Karpas-422 (cell line): Measurements from ENCODE around the gene DNAJB11. TPM values are rescaled to one million over a fixed set of nuclear protein-coding genes. Genes with fewer than 3 reads are reported as not detected.
A peak's percentile ranks its signal among the peaks of the same experiment; 100 is the strongest.

Experiments
- DNase-seq: peaks from one replicate; pipeline ENCODE4 v3.0.0-alpha.2; 2015
- H2AFZ ChIP-seq: fragments of 200-600 bp; sonication (generic); 2 replicates; pipeline ENCODE4 v1.6.1; 2014; ENCODE audit warnings: antibody characterized with exemption, low read length, mixed read lengths
- H3K27ac ChIP-seq: fragments of 200-600 bp; sonication (generic); 2 replicates; pipeline ENCODE4 v1.5.1; 2014; ENCODE audit warnings: mild to moderate bottlenecking, low read length, moderate library complexity
- H3K27me3 ChIP-seq: fragments of 200-600 bp; sonication (generic); 2 replicates; pipeline ENCODE4 v1.6.1; 2014; ENCODE audit warnings: low read length, mixed read lengths
- H3K36me3 ChIP-seq: fragments of 200-600 bp; sonication (generic); 2 replicates; pipeline ENCODE4 v1.6.1; 2014; ENCODE audit warnings: low read length, mixed read lengths; ENCODE audit not compliant: insufficient read depth
- H3K4me1 ChIP-seq: fragments of 200-600 bp; sonication (generic); 2 replicates; pipeline ENCODE4 v1.6.1; 2014; ENCODE audit warnings: mild to moderate bottlenecking, low read length, mixed read lengths
- H3K4me2 ChIP-seq: fragments of 200-600 bp; sonication (generic); 2 replicates; pipeline ENCODE4 v1.6.1; 2014; ENCODE audit warnings: low read length, low read depth, mild to moderate bottlenecking; ENCODE audit not compliant: poor library complexity, severe bottlenecking
- H3K4me3 ChIP-seq: fragments of 200-600 bp; sonication (generic); 2 replicates; pipeline ENCODE4 v1.5.1; 2014; ENCODE audit warnings: mild to moderate bottlenecking, antibody characterized with exemption, low read length, mixed read lengths
- H3K79me2 ChIP-seq: fragments of 200-600 bp; sonication (generic); 2 replicates; pipeline ENCODE4 v1.6.1; 2014; ENCODE audit warnings: mild to moderate bottlenecking, low read length, mixed read lengths
- H3K9ac ChIP-seq: fragments of 200-600 bp; sonication (generic); 2 replicates; pipeline ENCODE4 v1.6.0; 2014; ENCODE audit warnings: low read length
- H3K9me2 ChIP-seq: fragments of 200-600 bp; sonication (generic), shearing (Covaris generic); replicated peaks from 2 replicates; pipeline ENCODE4 v1.6.0; 2014; ENCODE audit warnings: mild to moderate bottlenecking, low read length, moderate library complexity; ENCODE audit not compliant: insufficient read depth
- H3K9me3 ChIP-seq: fragments of 300-700, 200-600 bp; sonication (generic); 2 replicates; pipeline ENCODE4 v1.6.1; 2014; ENCODE audit warnings: low read length, mixed read lengths
- H4K20me1 ChIP-seq: fragments of 200-600 bp; sonication (generic); 2 replicates; pipeline ENCODE4 v1.6.1; 2014; ENCODE audit warnings: mild to moderate bottlenecking, antibody characterized with exemption, low read length, low read depth; ENCODE audit not compliant: insufficient read depth
- total RNA-seq: library from RNA; depleted of rRNA; stranded (reverse); fragments of >200 nt; shearing (Covaris generic); gene quantifications from 2 replicates; pipeline ENCODE4 v1.2.3, GENCODE V29; 2014; ENCODE audit warnings: low replicate concordance

DNAJB11 gene
- total RNA-seq, 1 experiment from 2014 or later: 103 TPM

DNA sequence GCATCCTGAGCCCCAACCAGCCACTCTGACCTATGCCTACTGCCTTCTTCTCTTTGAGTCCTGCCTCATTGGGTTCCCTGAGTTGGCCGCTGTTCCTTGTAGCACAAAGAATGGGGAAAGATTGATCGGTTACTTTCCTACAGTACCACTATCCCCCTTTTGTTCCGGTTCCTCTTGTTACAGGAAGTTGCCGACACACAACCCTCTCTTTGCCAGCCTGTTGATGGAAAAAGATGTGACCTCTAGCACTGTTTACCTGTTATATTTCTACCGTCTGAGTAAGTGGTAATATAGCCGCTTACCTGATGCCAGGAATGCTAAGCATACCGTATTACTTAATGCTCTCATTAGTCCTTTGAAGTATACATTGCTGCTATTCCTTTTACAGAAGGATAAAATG is 32.6 kb downstream of the DNAJB11 start:
- no peak for DNase-seq
- Histone ChIP-seq H3K9ac (no peak overlapping the region), H3K79me2 (no peaks in the 10 kb centered on the region), H3K36me3 (no peaks in the 10 kb centered on the region), H3K27me3 (no peaks in the 10 kb centered on the region), H3K27ac (no peak overlapping the region), H2AFZ (no peak overlapping the region), H3K4me3 (no peak overlapping the region), H3K4me2 (no peak overlapping the region), H3K9me3 (no peaks in the 10 kb centered on the region), H4K20me1 (no peaks in the 10 kb centered on the region), H3K9me2 (no peaks in the 10 kb centered on the region), H3K4me1 (no peaks in the 10 kb centered on the region)

DNA sequence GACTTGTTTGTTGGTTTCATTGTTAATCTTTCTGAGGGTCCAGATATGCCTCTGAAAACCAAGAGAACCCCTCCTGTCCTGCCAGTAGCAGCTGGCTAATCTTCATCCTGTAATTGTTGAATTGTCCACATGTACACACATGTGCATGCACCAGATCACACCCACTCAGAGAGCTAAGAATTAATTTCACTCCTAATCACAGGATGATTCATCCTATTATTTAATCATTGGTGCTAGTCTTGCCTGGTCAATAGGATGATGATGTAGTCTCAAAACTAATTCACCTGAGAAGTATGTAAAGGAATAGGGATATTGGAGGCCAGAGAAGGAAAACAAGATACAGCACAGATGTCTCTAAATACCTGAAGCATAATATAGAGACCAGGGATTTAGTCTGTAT is 34.6 kb downstream of the DNAJB11 start:
- no peak overlapping the region for H3K27ac ChIP-seq
- no peak overlapping the region for H3K4me3 ChIP-seq
- H3K9ac ChIP-seq: no peak overlapping the region
- no peak overlapping the region for H3K4me2 ChIP-seq
- no peak overlapping the region for H2AFZ ChIP-seq
- H3K79me2 ChIP-seq: no peaks in the 10 kb centered on the region
- no peaks in the 10 kb centered on the region for H3K27me3 ChIP-seq
- no peaks in the 10 kb centered on the region for H3K36me3 ChIP-seq
- no peak for DNase-seq
- H3K9me2 ChIP-seq: no peaks in the 10 kb centered on the region
- H4K20me1 ChIP-seq: no peaks in the 10 kb centered on the region
- H3K4me1 ChIP-seq: no peaks in the 10 kb centered on the region
- H3K9me3 ChIP-seq: no peaks in the 10 kb centered on the region

DNA sequence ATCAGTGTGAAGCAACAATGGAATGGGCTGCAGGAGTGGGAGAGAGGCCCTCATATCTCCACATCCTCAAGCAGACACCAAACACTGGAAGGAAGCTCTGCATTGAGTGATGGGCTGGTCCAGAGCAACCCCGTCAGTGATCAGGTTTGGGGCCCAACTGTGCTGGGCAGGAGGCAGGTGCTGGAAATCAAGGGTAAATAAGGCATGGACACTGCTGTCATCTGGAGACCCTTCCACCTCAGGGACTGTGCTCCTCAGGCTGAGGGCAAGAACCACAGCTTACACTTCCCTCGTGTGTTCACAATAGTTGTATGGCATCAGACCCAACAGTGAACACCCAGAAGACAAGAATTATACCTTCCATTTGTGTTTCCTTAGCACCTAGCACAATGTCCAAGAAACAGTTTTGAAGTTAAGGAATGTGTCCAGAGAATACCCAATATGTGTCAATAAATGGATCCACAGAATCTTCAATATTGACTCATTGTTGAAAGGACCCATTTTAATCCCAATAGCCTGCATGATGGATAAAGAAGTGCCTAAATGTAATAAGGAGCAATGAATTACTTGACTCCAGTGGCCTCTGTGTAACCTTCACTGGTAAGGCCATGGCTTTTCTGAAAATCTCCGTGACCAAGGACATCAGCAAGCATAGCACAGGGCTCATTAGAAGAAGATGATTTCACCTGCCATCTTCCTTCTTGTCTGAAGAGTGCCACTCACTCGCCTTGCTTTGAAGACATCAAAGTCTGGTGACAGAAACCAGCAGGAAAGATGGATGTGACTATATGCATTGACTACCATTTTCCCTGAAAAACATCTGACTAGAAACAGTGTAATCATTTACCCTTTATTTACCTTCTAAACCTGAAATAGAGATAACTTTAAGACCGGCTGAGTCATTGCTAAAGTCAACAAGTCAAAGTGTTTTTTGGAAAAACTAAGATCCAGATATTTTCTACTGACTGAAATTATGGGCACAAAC is 35.3 kb downstream of the DNAJB11 start:
- H3K9me2 ChIP-seq: no peaks in the 10 kb centered on the region
- no peaks in the 10 kb centered on the region for H3K27me3 ChIP-seq
- H3K27ac ChIP-seq: no peak overlapping the region
- H4K20me1 ChIP-seq: no peaks in the 10 kb centered on the region
- H3K4me2 ChIP-seq: no peak overlapping the region
- DNase-seq: no peak
- H3K9ac ChIP-seq: no peak overlapping the region
- H3K36me3 ChIP-seq: no peaks in the 10 kb centered on the region
- no peaks in the 10 kb centered on the region for H3K9me3 ChIP-seq
- H3K79me2 ChIP-seq: no peaks in the 10 kb centered on the region
- H3K4me1 ChIP-seq: no peaks in the 10 kb centered on the region
- H2AFZ ChIP-seq: no peak overlapping the region
- no peak overlapping the region for H3K4me3 ChIP-seq

DNA sequence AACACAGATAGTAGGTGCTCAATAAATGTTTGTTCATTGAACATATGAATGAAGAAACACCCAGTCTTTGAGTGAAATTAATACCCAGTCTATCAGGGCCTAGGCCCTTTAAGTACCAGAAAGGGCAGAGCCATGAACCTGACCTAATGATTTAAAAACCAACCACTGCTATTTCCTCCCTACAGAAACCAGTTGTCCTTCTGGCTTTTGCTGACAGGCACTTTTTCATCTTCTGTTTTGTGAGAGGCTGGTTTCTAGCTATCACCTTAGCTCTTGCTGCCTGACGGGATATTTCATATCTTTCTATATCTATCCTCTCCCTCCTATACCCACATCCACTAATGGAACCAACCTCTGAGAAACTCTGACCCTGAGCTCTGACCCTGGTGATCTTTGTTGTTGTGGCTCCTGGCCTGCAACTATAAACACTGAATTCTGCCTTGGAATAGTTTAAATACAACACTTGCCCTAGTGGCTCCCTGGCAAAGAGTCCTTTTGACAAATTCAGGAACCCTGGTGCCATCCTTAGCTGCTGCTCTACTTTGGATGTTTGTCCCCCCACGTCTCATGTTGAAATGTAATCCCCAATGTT is 38.2 kb downstream of the DNAJB11 start:
- H3K9ac ChIP-seq: no peak overlapping the region
- no peak overlapping the region for H3K27ac ChIP-seq
- no peaks in the 10 kb centered on the region for H3K9me3 ChIP-seq
- no peaks in the 10 kb centered on the region for H3K36me3 ChIP-seq
- H3K9me2 ChIP-seq: no peaks in the 10 kb centered on the region
- no peak overlapping the region for H2AFZ ChIP-seq
- H4K20me1 ChIP-seq: no peaks in the 10 kb centered on the region
- no peak for DNase-seq
- H3K4me3 ChIP-seq: no peak overlapping the region
- no peaks in the 10 kb centered on the region for H3K27me3 ChIP-seq
- H3K79me2 ChIP-seq: no peaks in the 10 kb centered on the region
- no peak overlapping the region for H3K4me2 ChIP-seq
- no peaks in the 10 kb centered on the region for H3K4me1 ChIP-seq

DNA sequence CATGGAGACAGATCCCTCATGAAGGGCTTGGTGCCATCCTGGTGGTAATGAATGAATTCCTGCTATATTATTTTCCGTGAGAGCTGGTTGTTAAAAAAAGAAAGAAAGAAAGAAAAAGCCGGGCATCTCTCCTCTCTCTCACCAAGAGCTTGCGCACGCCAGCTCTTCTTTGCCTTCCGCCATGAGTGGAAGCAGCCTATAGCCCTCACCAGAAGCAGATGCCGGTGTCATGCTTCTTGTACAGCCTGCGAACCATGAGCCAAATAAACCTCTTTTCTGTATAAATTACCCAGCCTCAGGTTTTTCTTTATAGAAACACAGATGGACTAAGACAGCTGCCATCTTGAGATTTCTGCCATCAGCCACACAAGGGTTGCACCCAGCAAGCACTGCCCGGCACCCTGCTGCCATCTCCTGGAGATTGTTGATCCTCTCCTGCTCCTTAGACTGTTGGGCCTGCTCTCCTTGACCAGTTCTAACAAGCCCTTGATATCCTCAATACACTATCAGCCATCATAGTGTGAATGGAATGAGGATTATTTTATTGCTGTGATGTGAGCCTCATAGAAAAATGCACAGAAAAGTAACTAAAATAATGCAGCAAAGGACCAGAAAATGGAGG is 38.8 kb downstream of the DNAJB11 start:
- DNase-seq: peak; percentile 84
- H3K36me3 ChIP-seq: no peaks in the 10 kb centered on the region
- H3K4me2 ChIP-seq: no peak overlapping the region
- H3K9me2 ChIP-seq: no peaks in the 10 kb centered on the region
- no peaks in the 10 kb centered on the region for H3K79me2 ChIP-seq
- H4K20me1 ChIP-seq: no peaks in the 10 kb centered on the region
- no peaks in the 10 kb centered on the region for H3K9me3 ChIP-seq
- H2AFZ ChIP-seq: no peak overlapping the region
- no peak overlapping the region for H3K4me3 ChIP-seq
- H3K27ac ChIP-seq: no peak overlapping the region
- peaks cover 3% of the 10 kb centered on the region for H3K4me1 ChIP-seq
- no peak overlapping the region for H3K9ac ChIP-seq
- no peaks in the 10 kb centered on the region for H3K27me3 ChIP-seq

DNA sequence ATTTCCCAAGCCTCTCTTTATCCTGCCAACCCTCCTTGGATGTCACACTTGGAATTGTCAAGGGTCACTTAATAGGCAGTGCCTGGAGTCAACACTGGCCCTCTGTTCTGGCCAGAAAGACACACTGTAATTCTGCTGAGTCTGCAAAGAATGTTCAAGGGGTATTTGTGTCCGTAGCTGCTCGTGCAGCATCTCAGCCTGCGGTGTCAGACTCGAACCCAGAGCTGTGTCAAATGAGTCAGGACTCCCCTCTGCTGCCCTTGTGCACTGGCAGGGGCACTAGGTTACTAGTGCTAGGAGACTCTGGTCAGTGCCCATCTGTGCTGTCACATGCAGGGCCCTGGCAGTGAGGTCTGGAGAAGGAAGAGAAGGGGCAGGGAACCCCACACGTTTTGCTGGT is 41.5 kb downstream of the DNAJB11 start:
- Histone ChIP-seq H3K9me3 (no peaks in the 10 kb centered on the region), H3K27ac (no peak overlapping the region), H3K4me2 (no peak overlapping the region), H3K27me3 (no peaks in the 10 kb centered on the region), H2AFZ (no peak overlapping the region), H3K9me2 (no peaks in the 10 kb centered on the region), H3K9ac (no peak overlapping the region), H3K4me1 (peaks cover 10% of the 10 kb centered on the region), H3K79me2 (no peaks in the 10 kb centered on the region), H3K4me3 (no peak overlapping the region), H3K36me3 (no peaks in the 10 kb centered on the region), H4K20me1 (no peaks in the 10 kb centered on the region)
- no peak for DNase-seq

DNA sequence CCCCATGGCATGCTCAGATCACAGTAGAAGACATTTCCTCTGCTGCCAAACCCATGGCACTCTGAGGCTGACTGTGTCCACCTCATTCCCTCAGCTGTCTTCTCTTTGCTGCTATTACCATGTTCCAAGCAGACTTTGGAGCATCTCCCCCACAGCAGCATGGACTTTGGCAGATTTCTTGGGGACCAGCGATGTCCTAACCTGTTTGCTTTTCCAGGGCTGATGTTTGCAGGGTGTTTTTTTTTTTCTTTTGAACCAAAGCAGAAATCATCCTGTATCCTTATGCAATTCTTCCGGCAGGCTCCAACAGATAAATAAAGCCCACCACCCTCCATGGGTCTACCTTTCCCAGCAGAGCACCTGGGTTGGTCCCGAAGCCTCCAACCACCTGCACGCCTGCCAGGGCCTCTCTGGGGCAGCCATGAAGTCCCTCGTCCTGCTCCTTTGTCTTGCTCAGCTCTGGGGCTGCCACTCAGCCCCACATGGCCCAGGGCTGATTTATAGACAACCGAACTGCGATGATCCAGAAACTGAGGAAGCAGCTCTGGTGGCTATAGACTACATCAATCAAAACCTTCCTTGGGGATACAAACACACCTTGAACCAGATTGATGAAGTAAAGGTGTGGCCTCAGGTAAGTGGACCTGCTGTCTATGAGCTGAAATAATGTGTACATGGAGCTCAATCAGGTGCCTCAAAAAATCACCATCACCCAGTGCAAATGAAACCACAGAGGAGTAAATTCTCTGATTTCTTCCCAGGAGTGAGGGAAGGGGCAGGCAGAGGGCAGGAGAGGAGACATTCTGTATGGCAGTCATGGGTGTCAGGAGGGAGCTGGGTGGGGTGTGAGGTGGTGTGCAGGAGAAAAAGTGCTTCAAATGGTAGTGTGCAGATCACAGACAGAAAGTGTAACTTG is 42.5 kb downstream of the DNAJB11 start, which contains the start of gene AHSG:
Gene AHSG (plus strand): TSS at position 340 of the 916 bp plus-strand sequence. CDS start 82 bp downstream, at position 422.
- no peaks in the 10 kb centered on the region for H3K36me3 ChIP-seq
- no peaks in the 10 kb centered on the region for H3K9me3 ChIP-seq
- no peaks in the 10 kb centered on the region for H3K27me3 ChIP-seq
- H3K9me2 ChIP-seq: no peaks in the 10 kb centered on the region
- H3K4me2 ChIP-seq: no peak within 1 kb of the TSS
- DNase-seq: no peak
- H3K79me2 ChIP-seq: no peaks in the 10 kb centered on the region
- no peak within 1 kb of the TSS for H2AFZ ChIP-seq
- no peak within 1 kb of the TSS for H3K27ac ChIP-seq
- no peaks in the 10 kb centered on the region for H4K20me1 ChIP-seq
- no peak within 1 kb of the TSS for H3K4me3 ChIP-seq
- H3K4me1 ChIP-seq: peaks cover 10% of the 10 kb centered on the region
- no peak within 1 kb of the TSS for H3K9ac ChIP-seq
